Measurements from ENCODE around the gene EYA4.

Gene EYA4

GRCh38 chr6:133241086-133241900, at the start of gene EYA4:
Gene EYA4, plus strand, starts transcription at chr6:133241357. Its CDS starts 33,424 bp downstream, at chr6:133274781.
- Histone ChIP-seq H3K4me3 (ENCODE audit: low read depth, low read length) (peak within 1 kb of the TSS; percentile 62), H3K36me3 (ENCODE audit: control insufficient read depth, insufficient read depth, low read length) (no peaks in the 10 kb centered on the region), H3K27me3 (ENCODE audit: control insufficient read depth, insufficient read depth, low read length) (peaks cover 73% of the 10 kb centered on the region), H3K9ac (ENCODE audit: low read depth, low read length) (no peak within 1 kb of the TSS), H3K9me3 (ENCODE audit: control insufficient read depth, insufficient read depth, low read length) (no peaks in the 10 kb centered on the region), H3K4me1 (ENCODE audit: control insufficient read depth, insufficient read depth, low read length) (peaks cover 3% of the 10 kb centered on the region)

GRCh38 chr6:133193396-133193795, 47.8 kb upstream of the EYA4 start:
- H3K9me3 ChIP-seq (ENCODE audit: control insufficient read depth, insufficient read depth, low read length), result no peaks in the 10 kb centered on the region
- H3K4me3 ChIP-seq (ENCODE audit: low read depth, low read length), result no peak overlapping the region
- no peaks in the 10 kb centered on the region for H3K27me3 ChIP-seq (ENCODE audit: control insufficient read depth, insufficient read depth, low read length)
- H3K4me1 ChIP-seq (ENCODE audit: control insufficient read depth, insufficient read depth, low read length), result peaks cover 2% of the 10 kb centered on the region
- H3K9ac ChIP-seq (ENCODE audit: low read depth, low read length), result no peak overlapping the region
- no peaks in the 10 kb centered on the region for H3K36me3 ChIP-seq (ENCODE audit: control insufficient read depth, insufficient read depth, low read length)

GRCh38 chr6:133198725-133199124, 42.4 kb upstream of the EYA4 start:
- Histone ChIP-seq H3K27me3 (ENCODE audit: control insufficient read depth, insufficient read depth, low read length) (no peaks in the 10 kb centered on the region), H3K9me3 (ENCODE audit: control insufficient read depth, insufficient read depth, low read length) (no peaks in the 10 kb centered on the region), H3K9ac (ENCODE audit: low read depth, low read length) (no peak overlapping the region), H3K4me1 (ENCODE audit: control insufficient read depth, insufficient read depth, low read length) (no peaks in the 10 kb centered on the region), H3K4me3 (ENCODE audit: low read depth, low read length) (no peak overlapping the region), H3K36me3 (ENCODE audit: control insufficient read depth, insufficient read depth, low read length) (no peaks in the 10 kb centered on the region)

GRCh38 chr6:133201231-133201630, 39.9 kb upstream of the EYA4 start:
- Histone ChIP-seq H3K27me3 (ENCODE audit: control insufficient read depth, insufficient read depth, low read length) (no peaks in the 10 kb centered on the region), H3K4me1 (ENCODE audit: control insufficient read depth, insufficient read depth, low read length) (no peaks in the 10 kb centered on the region), H3K9ac (ENCODE audit: low read depth, low read length) (no peak overlapping the region), H3K9me3 (ENCODE audit: control insufficient read depth, insufficient read depth, low read length) (no peaks in the 10 kb centered on the region), H3K4me3 (ENCODE audit: low read depth, low read length) (no peak overlapping the region), H3K36me3 (ENCODE audit: control insufficient read depth, insufficient read depth, low read length) (no peaks in the 10 kb centered on the region)

GRCh38 chr6:133202610-133203343, 38.4 kb upstream of the EYA4 start:
- Histone ChIP-seq H3K36me3 (ENCODE audit: control insufficient read depth, insufficient read depth, low read length) (no peaks in the 10 kb centered on the region), H3K9me3 (ENCODE audit: control insufficient read depth, insufficient read depth, low read length) (no peaks in the 10 kb centered on the region), H3K9ac (ENCODE audit: low read depth, low read length) (no peak overlapping the region), H3K4me3 (ENCODE audit: low read depth, low read length) (no peak overlapping the region), H3K27me3 (ENCODE audit: control insufficient read depth, insufficient read depth, low read length) (no peaks in the 10 kb centered on the region), H3K4me1 (ENCODE audit: control insufficient read depth, insufficient read depth, low read length) (no peaks in the 10 kb centered on the region)

GRCh38 chr6:133203344-133203697, 37.8 kb upstream of the EYA4 start:
- H3K4me3 ChIP-seq (ENCODE audit: low read depth, low read length), result no peak overlapping the region

GRCh38 chr6:133205304-133205703, 35.9 kb upstream of the EYA4 start:
- H3K4me3 ChIP-seq (ENCODE audit: low read depth, low read length), result no peak overlapping the region
- H3K9ac ChIP-seq (ENCODE audit: low read depth, low read length), result no peak overlapping the region
- H3K27me3 ChIP-seq (ENCODE audit: control insufficient read depth, insufficient read depth, low read length), result no peaks in the 10 kb centered on the region
- H3K36me3 ChIP-seq (ENCODE audit: control insufficient read depth, insufficient read depth, low read length), result no peaks in the 10 kb centered on the region
- H3K9me3 ChIP-seq (ENCODE audit: control insufficient read depth, insufficient read depth, low read length), result no peaks in the 10 kb centered on the region
- H3K4me1 ChIP-seq (ENCODE audit: control insufficient read depth, insufficient read depth, low read length), result no peaks in the 10 kb centered on the region

More at GRCh38 chr6:133203344-133203697, 37.8 kb upstream of the EYA4 start:
- no peaks in the 10 kb centered on the region for H3K9me3 ChIP-seq (ENCODE audit: control insufficient read depth, insufficient read depth, low read length)
- H3K4me1 ChIP-seq (ENCODE audit: control insufficient read depth, insufficient read depth, low read length), result no peaks in the 10 kb centered on the region
- H3K9ac ChIP-seq (ENCODE audit: low read depth, low read length), result no peak overlapping the region
- no peaks in the 10 kb centered on the region for H3K27me3 ChIP-seq (ENCODE audit: control insufficient read depth, insufficient read depth, low read length)
- no peaks in the 10 kb centered on the region for H3K36me3 ChIP-seq (ENCODE audit: control insufficient read depth, insufficient read depth, low read length)

- Histone ChIP-seq H3K9ac (ENCODE audit: low read depth, low read length) (no peak overlapping the region), H3K4me1 (ENCODE audit: control insufficient read depth, insufficient read depth, low read length) (no peaks in the 10 kb centered on the region), H3K4me3 (ENCODE audit: low read depth, low read length) (no peak overlapping the region), H3K27me3 (ENCODE audit: control insufficient read depth, insufficient read depth, low read length) (no peaks in the 10 kb centered on the region), H3K9me3 (ENCODE audit: control insufficient read depth, insufficient read depth, low read length) (no peaks in the 10 kb centered on the region), H3K36me3 (ENCODE audit: control insufficient read depth, insufficient read depth, low read length) (no peaks in the 10 kb centered on the region)
Measured at GRCh38 chr6:133206942-133207341, 34.2 kb upstream of the EYA4 start.

- Histone ChIP-seq H3K27me3 (ENCODE audit: control insufficient read depth, insufficient read depth, low read length) (no peaks in the 10 kb centered on the region), H3K36me3 (ENCODE audit: control insufficient read depth, insufficient read depth, low read length) (no peaks in the 10 kb centered on the region), H3K4me1 (ENCODE audit: control insufficient read depth, insufficient read depth, low read length) (no peaks in the 10 kb centered on the region), H3K4me3 (ENCODE audit: low read depth, low read length) (no peak overlapping the region), H3K9ac (ENCODE audit: low read depth, low read length) (no peak overlapping the region), H3K9me3 (ENCODE audit: control insufficient read depth, insufficient read depth, low read length) (no peaks in the 10 kb centered on the region)
Measured at GRCh38 chr6:133207754-133208153, 33.4 kb upstream of the EYA4 start.

- Histone ChIP-seq H3K9me3 (ENCODE audit: control insufficient read depth, insufficient read depth, low read length) (no peaks in the 10 kb centered on the region), H3K36me3 (ENCODE audit: control insufficient read depth, insufficient read depth, low read length) (no peaks in the 10 kb centered on the region), H3K27me3 (ENCODE audit: control insufficient read depth, insufficient read depth, low read length) (no peaks in the 10 kb centered on the region), H3K4me1 (ENCODE audit: control insufficient read depth, insufficient read depth, low read length) (no peaks in the 10 kb centered on the region), H3K9ac (ENCODE audit: low read depth, low read length) (no peak overlapping the region), H3K4me3 (ENCODE audit: low read depth, low read length) (no peak overlapping the region)
Measured at GRCh38 chr6:133208183-133208755, 32.9 kb upstream of the EYA4 start.

- Histone ChIP-seq H3K9ac (ENCODE audit: low read depth, low read length) (no peak overlapping the region), H3K4me3 (ENCODE audit: low read depth, low read length) (no peak overlapping the region), H3K36me3 (ENCODE audit: control insufficient read depth, insufficient read depth, low read length) (no peaks in the 10 kb centered on the region)
Measured at GRCh38 chr6:133214267-133214666, 26.9 kb upstream of the EYA4 start.

GRCh38 chr6:133218852-133219251, 22.3 kb upstream of the EYA4 start:
- no peak overlapping the region for H3K4me3 ChIP-seq (ENCODE audit: low read depth, low read length)
- no peak overlapping the region for H3K9ac ChIP-seq (ENCODE audit: low read depth, low read length)
- H3K9me3 ChIP-seq (ENCODE audit: control insufficient read depth, insufficient read depth, low read length), result no peaks in the 10 kb centered on the region
- no peaks in the 10 kb centered on the region for H3K36me3 ChIP-seq (ENCODE audit: control insufficient read depth, insufficient read depth, low read length)
- H3K27me3 ChIP-seq (ENCODE audit: control insufficient read depth, insufficient read depth, low read length), result no peaks in the 10 kb centered on the region
- H3K4me1 ChIP-seq (ENCODE audit: control insufficient read depth, insufficient read depth, low read length), result no peaks in the 10 kb centered on the region

More at GRCh38 chr6:133214267-133214666, 26.9 kb upstream of the EYA4 start:
- no peaks in the 10 kb centered on the region for H3K27me3 ChIP-seq (ENCODE audit: control insufficient read depth, insufficient read depth, low read length)
- no peaks in the 10 kb centered on the region for H3K9me3 ChIP-seq (ENCODE audit: control insufficient read depth, insufficient read depth, low read length)
- H3K4me1 ChIP-seq (ENCODE audit: control insufficient read depth, insufficient read depth, low read length), result no peaks in the 10 kb centered on the region
